ENCODE results near the gene E2F3.

E2F3 gene

GRCh38 chr6:20403766-20404640 is 2.3 kb downstream of the E2F3 start:
- POLR2A ChIA-PET: interaction anchor here (0.6 to 1.8 kb wide), 12 partner anchors 9 to 1480 kb away, joined by 3 to 7 read pairs (median 4); partner anchors contain the start of gene SOX4
- H3K4me1 ChIP-seq (ENCODE audit: control insufficient read depth, insufficient read depth, low read length): peaks cover 3% of the 10 kb centered on the region
- peaks cover 7 to 29% of the 10 kb centered on the region in 2 experiments for H3K36me3 ChIP-seq (ENCODE audit: control insufficient read depth in 2 of 2, insufficient read depth in 1 of 2, low read length in 2 of 2)
- TF ChIP-seq EGR2 (tag by site-specific recombination; IDR thresholded peaks at IDR 0.05; ENCODE audit: low read depth): peak; percentile 78
- peak; percentile 40; the same call in 1 of the 2 replicates for TF ChIP-seq ZNF366 (tag by site-specific recombination; conservative IDR thresholded peaks at IDR 0.05)
- TF ChIP-seq ZNF146 (tag by site-specific recombination; IDR thresholded peaks at IDR 0.05): no peak
- TF ChIP-seq SCRT2 (tag by site-specific recombination; IDR thresholded peaks at IDR 0.05): no peak
- 0 out of 2 replicates have a peak, but pooled peaks have one; percentile 31 for TF ChIP-seq ZBTB17 (tag by site-specific recombination; IDR thresholded peaks at IDR 0.05)
- TF ChIP-seq ZNF140 (tag by site-specific recombination; IDR thresholded peaks at IDR 0.05): no peak
- no peak for TF ChIP-seq PRDM4 (tag by site-specific recombination; IDR thresholded peaks at IDR 0.05)
- TF ChIP-seq, protein P1, sequence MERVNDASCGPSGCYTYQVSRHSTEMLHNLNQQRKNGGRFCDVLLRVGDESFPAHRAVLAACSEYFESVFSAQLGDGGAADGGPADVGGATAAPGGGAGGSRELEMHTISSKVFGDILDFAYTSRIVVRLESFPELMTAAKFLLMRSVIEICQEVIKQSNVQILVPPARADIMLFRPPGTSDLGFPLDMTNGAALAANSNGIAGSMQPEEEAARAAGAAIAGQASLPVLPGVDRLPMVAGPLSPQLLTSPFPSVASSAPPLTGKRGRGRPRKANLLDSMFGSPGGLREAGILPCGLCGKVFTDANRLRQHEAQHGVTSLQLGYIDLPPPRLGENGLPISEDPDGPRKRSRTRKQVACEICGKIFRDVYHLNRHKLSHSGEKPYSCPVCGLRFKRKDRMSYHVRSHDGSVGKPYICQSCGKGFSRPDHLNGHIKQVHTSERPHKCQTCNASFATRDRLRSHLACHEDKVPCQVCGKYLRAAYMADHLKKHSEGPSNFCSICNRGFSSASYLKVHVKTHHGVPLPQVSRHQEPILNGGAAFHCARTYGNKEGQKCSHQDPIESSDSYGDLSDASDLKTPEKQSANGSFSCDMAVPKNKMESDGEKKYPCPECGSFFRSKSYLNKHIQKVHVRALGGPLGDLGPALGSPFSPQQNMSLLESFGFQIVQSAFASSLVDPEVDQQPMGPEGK (tag by site-specific recombination; IDR thresholded peaks at IDR 0.05): peak; percentile 72
- TF ChIP-seq SP2 (tag by site-specific recombination; IDR thresholded peaks at IDR 0.05): peak; percentile 59
- peak; percentile 7; the same call in 1 of the 2 replicates for TF ChIP-seq ZSCAN30 (tag by site-specific recombination; IDR thresholded peaks at IDR 0.05)
- peak; percentile 19; the same call in 1 of the 2 replicates for TF ChIP-seq ZIC2 (tag by site-specific recombination; IDR thresholded peaks at IDR 0.05)
- TF ChIP-seq SP7 (tag by site-specific recombination; IDR thresholded peaks at IDR 0.05): 0 out of 2 replicates have a peak, but pooled peaks have one; percentile 20
- peak; percentile 82 for TF ChIP-seq ZFHX2 (tag by site-specific recombination; conservative IDR thresholded peaks at IDR 0.05)
- TF ChIP-seq ZNF707 (tag by site-specific recombination; IDR thresholded peaks at IDR 0.05): no peak
- 0 out of 2 replicates have a peak, but pooled peaks have one; percentile 9 for TF ChIP-seq ZFP37 (tag by site-specific recombination; IDR thresholded peaks at IDR 0.05)
- TF ChIP-seq ZNF335 (tag by site-specific recombination; conservative IDR thresholded peaks at IDR 0.05): peak; percentile 66; the same call in 1 of the 2 replicates
- peak; percentile 87 for TF ChIP-seq ZNF341 (tag by site-specific recombination; IDR thresholded peaks at IDR 0.05; ENCODE audit: low read depth)
- TF ChIP-seq SETDB1 (IDR thresholded peaks at IDR 0.05; ENCODE audit: insufficient read length, low read length): no peak
- peak; percentile 31; the same call in 1 of the 2 replicates for TF ChIP-seq PRDM1 (tag by site-specific recombination; IDR thresholded peaks at IDR 0.05)
- TF ChIP-seq, protein P2, sequence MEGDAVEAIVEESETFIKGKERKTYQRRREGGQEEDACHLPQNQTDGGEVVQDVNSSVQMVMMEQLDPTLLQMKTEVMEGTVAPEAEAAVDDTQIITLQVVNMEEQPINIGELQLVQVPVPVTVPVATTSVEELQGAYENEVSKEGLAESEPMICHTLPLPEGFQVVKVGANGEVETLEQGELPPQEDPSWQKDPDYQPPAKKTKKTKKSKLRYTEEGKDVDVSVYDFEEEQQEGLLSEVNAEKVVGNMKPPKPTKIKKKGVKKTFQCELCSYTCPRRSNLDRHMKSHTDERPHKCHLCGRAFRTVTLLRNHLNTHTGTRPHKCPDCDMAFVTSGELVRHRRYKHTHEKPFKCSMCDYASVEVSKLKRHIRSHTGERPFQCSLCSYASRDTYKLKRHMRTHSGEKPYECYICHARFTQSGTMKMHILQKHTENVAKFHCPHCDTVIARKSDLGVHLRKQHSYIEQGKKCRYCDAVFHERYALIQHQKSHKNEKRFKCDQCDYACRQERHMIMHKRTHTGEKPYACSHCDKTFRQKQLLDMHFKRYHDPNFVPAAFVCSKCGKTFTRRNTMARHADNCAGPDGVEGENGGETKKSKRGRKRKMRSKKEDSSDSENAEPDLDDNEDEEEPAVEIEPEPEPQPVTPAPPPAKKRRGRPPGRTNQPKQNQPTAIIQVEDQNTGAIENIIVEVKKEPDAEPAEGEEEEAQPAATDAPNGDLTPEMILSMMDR (tag by site-specific recombination; IDR thresholded peaks at IDR 0.05): no peak
- 0 out of 2 replicates have a peak, but pooled peaks have one; percentile 25 for TF ChIP-seq ZBTB7A (tag by site-specific recombination; IDR thresholded peaks at IDR 0.05; ENCODE audit: low read depth)
- no peak for TF ChIP-seq ZFP69B (tag by site-specific recombination; IDR thresholded peaks at IDR 0.05)
- CTCF ChIA-PET: interaction anchor here (0.6 to 4.6 kb wide), 30 partner anchors 7 to 1655 kb away, joined by 3 to 30 read pairs (median 4); no protein-coding TSS in a partner anchor
- no peaks in the 10 kb centered on the region for H3K9me3 ChIP-seq (ENCODE audit: control insufficient read depth, insufficient read depth, low read depth, low read length)
- peak overlapping the region; percentile 94 for H3K4me3 ChIP-seq (ENCODE audit: low read depth, low read length)
- peak overlapping the region; percentile 100 for H3K27ac ChIP-seq (ENCODE audit: extremely low read depth, low read depth, low read length)
